PC-9 (cell line): ENCODE results near the gene CLEC16A.

Source experiments
- CTCF ChIP-seq: fragments of 200-600 bp; sonication (generic); conservative IDR thresholded peaks from 2 replicates; pipeline ENCODE4 v1.6.1; 2017; ENCODE audit warnings: mixed run types, antibody characterized with exemption, mild to moderate bottlenecking, moderate library complexity
- EZH2 ChIP-seq: fragments of 200-600 bp; sonication (generic); IDR thresholded peaks from 2 replicates; pipeline ENCODE4 v1.8.0; 2017; ENCODE audit warnings: antibody characterized with exemption, low read depth

- TF ChIP-seq EZH2 = no peak
- TF ChIP-seq CTCF = no peak
Observed at GRCh38 chr16:10937068-10937859, 7.1 kb upstream of the CLEC16A start.
